GM18517 (cell line): ENCODE results near the gene ALDH3A2.

Experiments used
- ATAC-seq: cut with Tn5 transposase; IDR thresholded peaks from one replicate; pipeline ENCODE4 v1.9.1; 2021; ENCODE audit warnings: mild to moderate bottlenecking, moderate library complexity; ENCODE audit not compliant: unreplicated experiment

ALDH3A2 gene

DNA sequence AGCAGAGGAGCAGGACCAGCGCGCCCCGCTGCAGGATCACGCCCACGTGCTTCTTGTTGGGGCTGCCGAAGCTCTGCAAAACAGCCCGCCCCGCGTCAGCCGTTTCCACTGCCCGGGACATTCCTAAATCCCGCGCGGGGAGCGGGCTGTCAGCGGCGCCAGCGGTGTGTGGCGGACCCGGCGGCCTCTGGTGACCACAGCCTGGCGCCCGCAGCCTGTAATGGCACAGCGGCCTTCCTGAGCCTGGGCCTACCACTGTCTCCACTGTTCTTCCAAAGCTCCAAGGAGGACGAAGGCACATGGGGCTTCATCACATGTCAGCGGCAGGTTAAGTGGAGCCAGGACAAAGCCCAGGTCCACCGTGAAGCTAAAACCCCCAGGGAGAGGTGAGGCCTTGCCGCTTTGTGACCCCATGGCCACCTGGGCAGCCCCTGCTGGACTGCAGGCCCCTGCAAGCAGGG, 65.4 kb downstream of the ALDH3A2 start:
- no peak for ATAC-seq

DNA sequence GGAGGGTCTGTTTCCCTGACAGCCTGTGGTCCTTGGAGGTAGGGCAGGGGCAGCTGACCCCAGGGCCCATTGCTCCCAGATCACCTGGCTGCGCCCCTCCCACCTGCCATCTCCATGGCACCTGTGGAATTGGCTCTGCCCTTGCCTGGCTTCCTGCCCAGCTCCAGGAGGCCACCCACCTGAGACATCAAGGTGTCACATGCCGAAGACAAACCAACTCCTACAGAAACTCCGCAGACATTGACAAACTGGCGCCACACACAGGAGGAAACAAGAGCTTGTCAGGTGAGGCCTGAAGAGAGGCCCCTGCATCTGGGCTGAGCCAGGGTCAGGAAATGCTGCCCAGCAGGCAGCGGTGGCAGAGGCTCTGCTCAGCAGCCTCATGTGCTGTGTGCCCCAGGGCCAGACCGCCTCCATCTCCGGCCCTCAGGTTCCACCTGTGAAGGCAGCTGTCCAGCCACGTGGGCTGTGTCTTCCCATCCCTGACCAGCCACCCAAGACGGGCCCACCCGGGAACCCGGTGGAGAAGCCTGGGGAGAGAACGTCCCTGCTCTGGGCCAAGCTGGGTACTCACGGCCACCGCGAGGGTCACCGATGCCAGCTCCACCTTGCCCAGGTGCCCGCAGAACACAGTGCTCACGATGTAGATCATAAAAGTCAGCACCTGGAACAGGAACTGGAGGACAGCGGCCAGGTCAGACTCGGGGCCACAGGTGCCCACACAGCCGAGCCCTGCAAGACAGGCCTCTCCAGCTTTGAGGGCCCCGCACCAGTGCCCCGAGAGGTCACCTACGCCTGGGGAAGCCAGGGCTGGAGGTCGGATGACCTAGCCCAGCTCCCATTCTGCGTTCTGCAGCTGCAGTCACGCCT, 66.2 kb downstream of the ALDH3A2 start:
- no peak for ATAC-seq

DNA sequence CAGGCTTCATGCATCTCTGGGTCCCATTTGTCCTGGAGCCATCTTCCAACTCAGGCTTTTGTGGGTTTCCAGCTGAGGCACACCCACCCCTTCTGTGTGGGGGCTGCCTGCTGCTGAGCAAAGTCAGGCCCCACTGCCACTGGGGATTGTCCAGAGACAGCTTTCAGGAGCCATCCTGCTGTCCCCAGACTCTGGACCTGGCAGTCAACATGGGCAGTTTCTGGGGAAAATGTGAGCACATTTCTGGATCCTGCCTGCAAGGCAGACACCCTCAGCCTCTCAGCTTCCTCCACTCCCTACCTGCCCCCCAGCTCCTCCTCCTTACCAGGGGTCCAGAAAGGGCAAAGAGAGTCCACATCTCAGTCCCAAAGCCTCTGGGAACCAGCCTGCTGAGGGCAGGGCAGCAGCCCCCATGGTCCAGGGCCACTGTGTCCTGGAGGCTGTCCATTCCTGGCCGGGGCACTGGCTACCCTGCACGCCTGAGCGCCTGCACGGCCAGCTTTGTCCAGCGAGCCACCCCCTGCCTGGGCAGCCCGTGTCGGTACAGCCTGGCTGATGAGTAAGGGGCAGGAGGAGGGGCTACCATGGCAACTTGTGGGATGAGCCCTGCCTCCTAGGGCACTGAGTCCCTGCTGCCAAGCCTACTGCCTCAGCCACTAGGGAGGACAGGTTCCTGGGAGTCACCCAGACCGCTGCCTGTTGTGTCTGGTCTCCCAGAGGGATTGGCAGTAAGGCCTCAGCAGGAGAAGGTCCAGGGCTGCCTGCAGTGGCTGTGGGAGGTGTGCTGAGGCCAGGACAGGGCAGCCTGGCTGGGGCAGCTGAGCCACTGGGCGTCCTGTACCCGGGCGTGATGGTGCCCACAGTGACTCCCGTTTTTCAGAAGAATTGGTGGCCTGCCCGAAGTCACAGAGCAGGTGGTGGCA, 67.8 kb downstream of the ALDH3A2 start, which contains the start of gene SLC47A2:
Gene SLC47A2, minus strand, starts transcription at position 477 of the 923 bp plus-strand sequence. Its CDS starts 29 bp downstream, at position 448.
- no peak for ATAC-seq

DNA sequence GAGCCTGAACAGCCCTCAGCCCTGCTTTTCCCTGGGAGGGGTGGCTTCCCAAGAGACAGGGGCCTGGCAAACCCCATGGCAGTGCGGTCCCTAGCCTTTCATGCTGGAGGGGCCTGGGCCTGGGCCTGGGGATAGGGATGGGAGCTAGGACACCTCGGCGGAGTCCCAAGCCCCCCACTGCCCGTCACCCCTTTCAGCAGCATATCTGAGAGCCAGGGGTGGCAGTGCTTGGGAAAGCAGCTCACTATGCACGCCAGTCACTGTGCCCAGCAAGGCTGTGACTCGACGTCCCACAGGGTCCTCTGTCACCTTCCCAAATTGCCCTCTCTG, 68.4 kb downstream of the ALDH3A2 start:
- ATAC-seq, result no peak

- no peak for ATAC-seq
Observed at GRCh38 chr17:19717411-19717908, 68.9 kb downstream of the ALDH3A2 start.

DNA sequence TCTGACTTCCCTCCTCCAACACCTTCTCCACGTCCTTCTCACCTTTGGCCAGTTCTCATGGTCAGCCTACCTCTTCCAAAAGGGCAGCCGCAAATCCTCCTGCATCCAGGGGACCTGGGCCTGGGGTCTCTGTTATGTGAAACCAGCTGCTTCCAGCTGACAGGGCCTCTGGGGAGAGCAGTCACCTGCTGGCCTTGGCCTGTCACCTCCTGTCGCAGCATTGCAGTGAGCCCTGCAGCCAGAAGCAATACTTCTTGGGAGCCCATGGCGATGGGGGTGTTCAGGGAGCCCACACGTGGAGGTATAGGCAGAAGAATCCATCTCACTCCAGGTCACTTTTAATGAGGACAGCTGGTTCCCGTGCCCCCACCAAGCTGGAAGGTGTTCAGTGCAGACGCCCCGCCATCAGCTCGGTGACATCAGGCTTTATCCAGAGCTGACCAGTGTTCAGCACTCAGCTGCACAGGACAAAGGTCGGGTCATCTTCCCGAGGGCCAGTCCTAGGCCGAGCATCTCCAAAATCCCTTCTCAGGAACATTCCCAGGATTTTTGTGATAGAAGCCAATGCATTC, 69.6 kb downstream of the ALDH3A2 start:
- no peak for ATAC-seq

DNA sequence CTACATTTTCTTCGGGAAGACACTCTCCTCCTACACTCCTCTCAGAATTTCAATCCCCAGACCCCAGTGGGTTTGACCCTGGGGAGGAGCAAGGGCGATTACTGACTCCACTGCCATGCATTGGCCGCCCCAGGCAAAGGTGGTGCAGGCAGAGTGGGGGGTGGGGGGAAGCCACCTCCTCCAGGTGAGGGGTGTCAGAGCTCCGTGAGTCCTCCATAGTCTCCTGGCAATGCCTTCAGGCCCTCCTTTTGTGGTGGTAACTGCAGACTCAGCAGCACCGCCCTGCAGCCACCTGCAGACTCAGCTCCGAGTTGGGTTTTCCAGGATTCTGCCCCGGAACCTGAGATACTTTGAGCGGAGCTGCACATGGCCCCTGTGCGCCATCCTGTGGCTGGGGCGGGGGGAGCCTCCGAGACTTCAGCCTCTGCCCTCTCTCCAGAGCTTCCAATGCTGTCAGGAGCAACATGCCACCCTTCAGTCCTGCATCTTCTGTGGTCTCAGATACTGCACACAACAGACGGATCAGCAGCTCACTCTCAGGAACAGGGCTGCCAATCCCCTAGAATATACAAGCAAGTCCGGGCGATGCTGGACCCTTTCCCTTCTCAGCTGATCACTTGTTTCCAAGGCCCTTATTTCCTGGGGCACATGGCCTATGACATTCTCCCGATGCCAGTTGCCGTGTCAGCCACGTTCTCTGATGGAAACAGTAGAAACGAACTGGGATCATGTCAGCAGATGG, 70.2 kb downstream of the ALDH3A2 start:
- no peak for ATAC-seq

GRCh38 chr17:19719355-19720209, 71.0 kb downstream of the ALDH3A2 start:
- no peak for ATAC-seq

DNA sequence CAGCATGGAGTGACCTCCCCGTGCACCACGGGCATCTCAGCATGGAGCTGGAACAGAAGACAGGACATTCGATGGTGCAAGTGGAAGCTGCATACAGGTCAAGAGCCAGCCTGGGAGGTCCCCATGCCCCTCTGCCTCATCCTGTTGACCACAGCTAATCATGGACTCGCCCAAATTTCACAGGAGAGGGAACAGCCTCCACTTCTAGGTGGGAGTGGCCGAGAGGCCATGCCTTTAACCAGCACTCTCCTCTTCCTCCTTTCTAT, 71.6 kb downstream of the ALDH3A2 start:
- ATAC-seq, result no peak

DNA sequence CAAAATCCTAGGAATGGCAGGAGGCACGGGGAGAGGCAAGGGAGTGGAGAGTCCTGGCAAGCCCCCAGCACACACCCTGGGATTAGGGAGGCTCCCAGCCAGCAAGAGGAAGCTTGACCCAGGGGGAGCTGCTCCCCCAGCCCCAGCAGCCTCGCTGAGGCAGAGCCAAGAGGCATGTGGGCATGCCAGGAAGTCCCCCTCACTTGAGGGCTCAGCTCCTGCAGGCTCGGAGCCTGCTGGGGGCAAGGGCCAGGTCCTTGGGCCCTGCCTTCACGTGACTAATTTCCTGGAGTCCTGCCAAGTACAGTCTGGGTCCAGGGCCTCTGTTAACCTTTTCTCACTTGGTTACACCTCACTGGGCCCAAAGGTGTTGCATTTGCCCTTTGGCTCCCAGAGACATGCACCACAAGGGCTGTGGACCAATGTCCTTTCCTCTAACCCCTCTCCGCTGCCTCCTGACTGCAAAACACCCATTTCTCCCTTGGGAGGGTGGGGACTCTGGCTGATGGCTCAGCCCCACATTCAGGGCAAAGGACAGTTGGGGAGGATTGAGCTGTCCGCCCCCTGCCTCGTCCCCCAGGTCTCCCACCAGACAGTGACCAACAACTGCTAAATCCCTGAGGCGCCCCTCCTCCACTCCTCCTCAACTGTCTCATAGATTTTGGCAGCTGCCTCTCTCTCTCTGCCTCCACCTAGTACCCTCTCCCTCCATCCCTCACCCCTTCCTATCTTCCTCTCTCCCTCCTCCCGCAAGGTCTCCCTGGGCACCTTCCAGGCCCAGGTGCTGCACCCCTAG, 72.3 kb downstream of the ALDH3A2 start:
- ATAC-seq, result no peak

GRCh38 chr17:19723964-19724363, 75.4 kb downstream of the ALDH3A2 start:
- no peak for ATAC-seq

DNA sequence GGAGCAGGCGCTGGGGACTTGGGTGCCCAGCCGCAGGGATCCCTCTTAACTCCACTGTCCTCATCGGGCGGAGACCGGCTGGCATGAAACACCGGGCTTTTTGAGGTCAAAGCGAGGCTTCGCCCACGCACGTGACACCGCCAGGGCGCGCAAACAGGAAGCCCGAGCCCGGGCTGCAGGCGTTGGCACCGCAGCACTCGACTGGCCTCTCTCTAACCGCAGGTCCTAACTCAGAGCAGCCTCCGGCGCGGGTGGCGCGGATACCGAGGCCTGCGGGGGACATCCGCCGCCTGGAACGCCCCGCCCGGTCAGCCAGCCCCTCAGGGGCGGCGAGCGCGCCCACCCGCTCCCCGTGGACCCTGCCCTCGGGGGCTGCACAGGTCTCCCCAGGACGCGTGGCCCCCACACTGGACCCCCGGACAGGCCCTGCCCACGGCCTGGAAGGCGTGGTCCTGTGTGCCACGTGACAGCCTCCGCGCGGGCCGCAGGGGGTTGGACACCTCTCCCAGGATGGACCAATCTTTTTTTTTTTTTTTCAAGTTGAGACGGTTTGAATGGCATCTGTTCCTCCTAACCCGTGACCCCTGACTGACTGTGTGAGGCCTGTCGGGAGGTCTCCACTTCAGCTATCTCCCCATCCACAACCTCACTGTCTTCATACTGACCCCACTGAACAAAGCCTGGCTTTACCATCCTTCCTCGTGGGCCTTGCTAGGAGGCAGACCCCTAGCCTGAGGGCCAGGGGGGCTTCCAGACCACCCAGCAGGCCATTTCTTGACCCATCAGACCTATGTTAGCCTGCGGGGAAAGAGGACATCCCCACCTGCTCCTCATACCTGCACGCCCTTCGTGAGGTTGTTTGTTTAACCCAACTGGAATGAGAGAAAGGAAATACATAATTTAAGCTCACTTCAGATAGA, 76.2 kb downstream of the ALDH3A2 start:
- ATAC-seq, result no peak

GRCh38 chr17:19725486-19725885, 76.9 kb downstream of the ALDH3A2 start:
- no peak for ATAC-seq

DNA sequence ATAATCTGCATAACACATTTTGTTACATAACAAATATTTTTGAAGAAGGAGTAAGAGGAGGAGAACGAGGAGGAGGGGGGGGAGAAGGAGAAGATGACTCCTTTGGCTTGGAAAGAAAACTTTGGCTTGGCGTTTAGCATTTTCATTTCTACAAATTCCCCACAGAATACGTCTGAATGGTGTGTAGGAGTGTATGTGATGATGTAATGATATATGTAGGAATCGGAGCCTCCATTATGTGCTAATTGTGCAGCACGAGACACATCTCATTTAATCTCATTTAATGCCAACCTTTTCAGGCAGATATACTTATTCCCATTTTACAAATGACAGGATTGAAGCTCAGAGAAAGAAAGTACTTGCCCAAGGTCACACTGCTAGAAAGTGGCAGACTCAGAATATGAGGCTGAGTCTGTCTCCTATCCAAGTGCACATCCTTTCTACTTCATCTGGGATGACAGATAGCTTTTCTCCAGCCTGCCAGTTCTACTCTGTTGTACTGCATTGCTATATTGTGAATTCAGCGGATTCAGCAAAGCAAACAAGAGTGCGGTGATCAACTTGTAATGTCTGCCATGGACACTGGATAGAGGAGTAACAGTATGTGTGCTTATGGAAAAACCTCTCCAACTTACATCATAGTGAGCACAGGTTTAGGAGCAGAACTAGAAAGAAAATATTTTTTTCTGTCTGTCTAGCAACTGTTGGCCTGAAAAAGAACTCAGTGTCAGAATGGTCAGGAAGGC, 78.3 kb downstream of the ALDH3A2 start:
- no peak for ATAC-seq
